ENCODE data around the gene SLC6A3. TPM values are rescaled to one million over a fixed set of nuclear protein-coding genes. Genes with fewer than 3 reads are reported as not detected.

SLC6A3 gene
- total and polyA plus RNA-seq, 10 donors, result 0.02 to 0.27 (median 0.07) TPM; not detected in 4

GRCh38 chr5:1419476-1420210 is 25.6 kb downstream of the SLC6A3 start:
- TF ChIP-seq, protein P1, sequence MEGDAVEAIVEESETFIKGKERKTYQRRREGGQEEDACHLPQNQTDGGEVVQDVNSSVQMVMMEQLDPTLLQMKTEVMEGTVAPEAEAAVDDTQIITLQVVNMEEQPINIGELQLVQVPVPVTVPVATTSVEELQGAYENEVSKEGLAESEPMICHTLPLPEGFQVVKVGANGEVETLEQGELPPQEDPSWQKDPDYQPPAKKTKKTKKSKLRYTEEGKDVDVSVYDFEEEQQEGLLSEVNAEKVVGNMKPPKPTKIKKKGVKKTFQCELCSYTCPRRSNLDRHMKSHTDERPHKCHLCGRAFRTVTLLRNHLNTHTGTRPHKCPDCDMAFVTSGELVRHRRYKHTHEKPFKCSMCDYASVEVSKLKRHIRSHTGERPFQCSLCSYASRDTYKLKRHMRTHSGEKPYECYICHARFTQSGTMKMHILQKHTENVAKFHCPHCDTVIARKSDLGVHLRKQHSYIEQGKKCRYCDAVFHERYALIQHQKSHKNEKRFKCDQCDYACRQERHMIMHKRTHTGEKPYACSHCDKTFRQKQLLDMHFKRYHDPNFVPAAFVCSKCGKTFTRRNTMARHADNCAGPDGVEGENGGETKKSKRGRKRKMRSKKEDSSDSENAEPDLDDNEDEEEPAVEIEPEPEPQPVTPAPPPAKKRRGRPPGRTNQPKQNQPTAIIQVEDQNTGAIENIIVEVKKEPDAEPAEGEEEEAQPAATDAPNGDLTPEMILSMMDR (IDR thresholded peaks at IDR 0.05 in 8 of 11, conservative IDR thresholded peaks at IDR 0.05 in 3 of 11), result no peak
- TF ChIP-seq POLR2A (IDR thresholded peaks at IDR 0.05) (no peak), POLR2AphosphoS5 (IDR thresholded peaks at IDR 0.05) (no peak)
- H3K9me3 ChIP-seq, result no peaks in the 10 kb centered on the region
- H3K4me1 ChIP-seq, result no peaks in the 10 kb centered on the region
- DNase-seq, result peak; percentile 61
- no peak overlapping the region for H3K4me3 ChIP-seq
- no peaks in the 10 kb centered on the region for H3K36me3 ChIP-seq
- 58 to 78% (median 75%) methylated on average over 11 of the region's 11 CpGs for WGBS, 5 donors
- peaks cover 0 to 11% (median 0%) of the 10 kb centered on the region in 7 donors for H3K27me3 ChIP-seq (replicated peaks in 1 of 7)
- no peak overlapping the region for H3K27ac ChIP-seq
- intact Hi-C loops (cut with DNase I; ENCODE audit: low total_unique reads), result no loop called here

DNA sequence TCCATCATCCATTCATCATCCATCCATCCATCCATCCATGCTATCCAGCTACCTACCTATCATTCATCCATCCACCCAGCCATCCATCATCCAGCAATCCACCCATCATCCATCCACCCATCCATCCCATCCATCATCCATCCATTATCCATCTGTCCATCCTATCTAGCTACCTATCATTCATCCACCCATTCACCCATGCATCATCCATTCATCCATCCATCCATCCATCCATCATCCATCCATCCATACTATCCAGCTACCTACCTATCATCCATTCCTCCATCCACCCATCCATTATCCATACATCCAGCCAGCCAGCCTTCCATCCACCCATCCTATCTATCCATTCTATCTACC is 26.3 kb downstream of the SLC6A3 start:
- H3K9me3 ChIP-seq, result no peaks in the 10 kb centered on the region
- no peak for TF ChIP-seq POLR2AphosphoS5 (IDR thresholded peaks at IDR 0.05)
- no peak for TF ChIP-seq POLR2A (IDR thresholded peaks at IDR 0.05)
- TF ChIP-seq, protein P1 (IDR thresholded peaks at IDR 0.05 in 8 of 11, conservative IDR thresholded peaks at IDR 0.05 in 3 of 11), result no peak
- no peak overlapping the region for H3K4me3 ChIP-seq
- DNase-seq, result no peak
- intact Hi-C loops (cut with DNase I; ENCODE audit: low total_unique reads), result no loop called here
- no peak overlapping the region for H3K27ac ChIP-seq
- no peaks in the 10 kb centered on the region for H3K36me3 ChIP-seq
- H3K4me1 ChIP-seq, result no peaks in the 10 kb centered on the region
- H3K27me3 ChIP-seq (replicated peaks in 1 of 7), result peaks cover 0 to 15% (median 0%) of the 10 kb centered on the region in 7 donors

DNA sequence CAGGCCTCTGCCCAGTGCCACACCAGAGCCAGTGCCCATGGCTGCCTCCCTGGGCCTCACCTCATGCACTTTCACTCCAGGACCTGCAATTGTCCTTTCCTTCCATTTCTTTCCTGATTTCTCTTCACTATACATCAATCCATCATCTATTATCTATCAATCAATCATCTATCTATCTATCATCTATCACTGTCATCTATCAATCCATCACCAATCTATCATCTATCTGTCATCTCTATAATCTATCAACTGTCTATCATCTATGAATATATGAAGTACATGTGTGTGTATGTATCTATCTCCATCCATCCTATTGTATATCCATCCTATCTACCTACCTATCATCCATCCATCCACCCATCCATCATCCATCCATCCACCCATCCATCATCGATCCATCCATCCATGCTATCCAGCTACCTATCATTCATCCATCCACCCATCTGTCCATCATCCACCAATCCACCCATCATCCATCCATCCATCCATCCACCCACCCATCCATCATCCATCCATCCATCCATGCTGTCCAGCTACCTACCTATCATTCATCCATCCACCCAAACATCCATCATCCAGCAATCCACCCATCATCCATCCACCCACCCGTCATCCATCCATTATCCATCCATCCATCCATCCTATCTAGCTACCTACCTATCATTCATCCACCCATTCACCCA is 26.9 kb downstream of the SLC6A3 start:
- DNase-seq, result peak; percentile 3
- H3K9me3 ChIP-seq, result no peaks in the 10 kb centered on the region
- no peak overlapping the region for H3K4me3 ChIP-seq
- WGBS, 5 donors, result 80 to 93% (median 87%) methylated on average over 2 of the region's 2 CpGs
- H3K4me1 ChIP-seq, result no peaks in the 10 kb centered on the region
- intact Hi-C loops (cut with DNase I; ENCODE audit: low total_unique reads), result no loop called here
- H3K27ac ChIP-seq, result no peak overlapping the region
- H3K27me3 ChIP-seq (replicated peaks in 1 of 7), result peaks cover 0 to 20% (median 0%) of the 10 kb centered on the region in 7 donors
- no peak for TF ChIP-seq POLR2AphosphoS5 (IDR thresholded peaks at IDR 0.05)
- TF ChIP-seq POLR2A (IDR thresholded peaks at IDR 0.05), result no peak
- TF ChIP-seq, protein P1 (IDR thresholded peaks at IDR 0.05 in 8 of 11, conservative IDR thresholded peaks at IDR 0.05 in 3 of 11), result no peak
- H3K36me3 ChIP-seq, result no peaks in the 10 kb centered on the region

GRCh38 chr5:1417586-1418225 is 27.5 kb downstream of the SLC6A3 start:
- WGBS, 5 donors, result 67 to 77% (median 73%) methylated on average over 5 to 6 of the region's 6 CpGs
- no peaks in the 10 kb centered on the region for H3K36me3 ChIP-seq
- TF ChIP-seq, protein P1 (IDR thresholded peaks at IDR 0.05 in 8 of 11, conservative IDR thresholded peaks at IDR 0.05 in 3 of 11), result no peak
- no peak for TF ChIP-seq POLR2A (IDR thresholded peaks at IDR 0.05)
- no peak for TF ChIP-seq POLR2AphosphoS5 (IDR thresholded peaks at IDR 0.05)
- H3K9me3 ChIP-seq, result no peaks in the 10 kb centered on the region
- no peaks in the 10 kb centered on the region for H3K4me1 ChIP-seq
- H3K4me3 ChIP-seq, result no peak overlapping the region
- H3K27ac ChIP-seq, result no peak overlapping the region
- intact Hi-C loops (cut with DNase I; ENCODE audit: low total_unique reads), result no loop called here
- peak; percentile 64 for DNase-seq
- H3K27me3 ChIP-seq (replicated peaks in 1 of 7), result peaks cover 0 to 22% (median 0%) of the 10 kb centered on the region in 7 donors

Data from spleen (tissue), 11 donors.